Stimulated activated naive CD8-positive, alpha-beta T cell treated with anti-CD3 and anti-CD28 coated beads, Interleukin-15, Interleukin-2, amounts not matched to agents 100 ng/mL and 50 ng/mL, for 24 hours (primary cell): ENCODE measurements around the gene TBC1D22A.

ENCODE experiments used
- H3K27ac Mint-ChIP-seq: one replicate; pipeline ENCODE4 v1.8.0; 2021; ENCODE audit warnings: mild to moderate bottlenecking, mixed read lengths
- H3K27me3 Mint-ChIP-seq: one replicate; pipeline ENCODE4 v1.8.0; 2021; ENCODE audit warnings: mixed read lengths
- H3K36me3 Mint-ChIP-seq: one replicate; pipeline ENCODE4 v1.8.0; 2021; ENCODE audit warnings: low read depth, mixed read lengths
- H3K4me1 Mint-ChIP-seq: one replicate; pipeline ENCODE4 v1.8.0; 2021; ENCODE audit warnings: low read depth, mixed read lengths
- H3K4me3 Mint-ChIP-seq: one replicate; pipeline ENCODE4 v1.8.0; 2021; ENCODE audit warnings: mild to moderate bottlenecking, mixed read lengths
- H3K9me3 Mint-ChIP-seq: one replicate; pipeline ENCODE4 v1.8.0; 2021; ENCODE audit warnings: mixed read lengths

The TBC1D22A gene

DNA sequence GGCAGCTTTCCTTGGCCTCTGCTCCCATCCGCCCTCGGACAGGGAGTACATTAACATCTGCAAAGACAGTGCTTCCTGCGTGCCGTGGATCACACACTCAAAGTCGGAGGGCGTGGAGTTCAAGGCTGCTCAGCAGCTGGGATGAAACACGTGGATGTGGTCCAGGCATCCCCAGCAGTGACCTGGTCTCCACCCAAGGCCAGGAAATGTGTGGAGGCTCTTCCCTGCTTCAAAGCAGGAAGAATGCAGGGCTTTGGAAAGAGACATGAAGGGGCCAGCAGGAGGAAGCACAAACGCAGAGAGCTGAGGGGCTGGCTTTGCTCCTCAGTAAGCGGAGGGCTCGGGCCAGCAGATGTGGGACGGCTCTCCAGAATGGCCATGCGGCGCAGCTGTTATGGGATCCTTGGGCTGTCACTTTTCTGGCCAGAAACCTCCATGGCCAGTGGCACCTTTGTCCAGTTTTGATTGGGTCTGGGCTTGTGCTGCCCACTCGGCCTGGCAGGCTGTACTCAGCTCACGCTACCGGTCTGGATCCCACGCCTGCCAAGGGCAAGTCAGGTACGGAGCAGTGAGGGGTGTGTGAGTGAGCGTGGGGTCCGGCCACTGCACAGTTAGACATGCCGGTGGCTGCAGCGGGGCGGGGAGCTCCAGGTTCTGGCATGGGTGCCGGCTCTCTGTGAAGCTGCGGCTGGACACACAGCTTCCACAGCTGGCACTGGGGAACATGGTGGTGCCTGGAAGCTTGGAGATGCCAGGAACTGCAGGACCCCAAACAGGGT lies 438.0 kb downstream of the TBC1D22A start:
- Mint-ChIP-seq H3K36me3 (no peaks in the 10 kb centered on the region), H3K27ac (no peak overlapping the region), H3K4me3 (no peak overlapping the region), H3K27me3 (no peaks in the 10 kb centered on the region), H3K9me3 (no peaks in the 10 kb centered on the region), H3K4me1 (no peaks in the 10 kb centered on the region)

DNA sequence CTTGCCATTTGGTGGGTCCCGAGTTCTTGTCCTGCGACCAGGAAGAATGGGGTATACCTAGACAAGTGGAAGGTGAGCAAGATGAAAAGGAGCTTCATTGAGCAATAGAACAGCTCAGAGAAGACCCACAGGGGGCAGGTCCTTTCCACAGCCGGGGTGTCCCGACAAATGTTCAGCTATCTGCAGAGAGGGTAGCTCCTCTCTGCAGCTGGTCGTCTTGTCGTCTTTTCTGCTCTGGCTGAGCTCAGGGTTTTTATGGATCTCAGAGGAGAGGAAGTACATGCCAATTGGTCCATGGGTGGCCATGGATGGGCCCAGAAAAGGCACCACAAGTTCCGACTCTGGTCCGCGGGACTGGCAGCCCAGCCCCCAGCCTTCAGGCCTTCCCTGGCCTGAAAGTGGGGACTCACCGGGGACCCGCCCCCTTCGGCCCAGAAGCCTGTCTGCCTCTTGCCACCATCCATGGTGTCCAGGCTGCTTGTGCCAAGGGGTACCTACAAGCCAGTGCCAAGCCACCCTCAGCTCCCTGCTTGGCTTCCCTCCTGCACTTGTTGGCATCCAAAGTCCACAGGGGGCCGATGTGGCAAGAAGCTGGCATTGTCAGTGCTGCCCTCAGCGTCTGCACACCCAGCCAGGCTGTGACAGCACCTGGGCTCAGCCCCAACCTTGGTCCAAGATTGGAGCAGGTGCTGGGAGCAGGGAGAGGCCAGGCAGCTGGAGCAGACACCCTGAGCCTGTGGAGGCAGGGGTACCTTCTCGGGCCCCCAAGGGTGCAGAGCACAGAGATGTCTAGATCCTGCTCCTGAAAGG lies 438.9 kb downstream of the TBC1D22A start:
- Mint-ChIP-seq H3K27me3 (no peaks in the 10 kb centered on the region), H3K4me3 (no peak overlapping the region), H3K9me3 (no peaks in the 10 kb centered on the region), H3K4me1 (no peaks in the 10 kb centered on the region), H3K36me3 (no peaks in the 10 kb centered on the region), H3K27ac (no peak overlapping the region)

- Mint-ChIP-seq H3K36me3 (no peaks in the 10 kb centered on the region), H3K27ac (no peak overlapping the region), H3K4me3 (no peak overlapping the region), H3K27me3 (no peaks in the 10 kb centered on the region), H3K4me1 (no peaks in the 10 kb centered on the region), H3K9me3 (no peaks in the 10 kb centered on the region)
Observed at GRCh38 chr22:47201996-47202818, 439.8 kb downstream of the TBC1D22A start.

DNA sequence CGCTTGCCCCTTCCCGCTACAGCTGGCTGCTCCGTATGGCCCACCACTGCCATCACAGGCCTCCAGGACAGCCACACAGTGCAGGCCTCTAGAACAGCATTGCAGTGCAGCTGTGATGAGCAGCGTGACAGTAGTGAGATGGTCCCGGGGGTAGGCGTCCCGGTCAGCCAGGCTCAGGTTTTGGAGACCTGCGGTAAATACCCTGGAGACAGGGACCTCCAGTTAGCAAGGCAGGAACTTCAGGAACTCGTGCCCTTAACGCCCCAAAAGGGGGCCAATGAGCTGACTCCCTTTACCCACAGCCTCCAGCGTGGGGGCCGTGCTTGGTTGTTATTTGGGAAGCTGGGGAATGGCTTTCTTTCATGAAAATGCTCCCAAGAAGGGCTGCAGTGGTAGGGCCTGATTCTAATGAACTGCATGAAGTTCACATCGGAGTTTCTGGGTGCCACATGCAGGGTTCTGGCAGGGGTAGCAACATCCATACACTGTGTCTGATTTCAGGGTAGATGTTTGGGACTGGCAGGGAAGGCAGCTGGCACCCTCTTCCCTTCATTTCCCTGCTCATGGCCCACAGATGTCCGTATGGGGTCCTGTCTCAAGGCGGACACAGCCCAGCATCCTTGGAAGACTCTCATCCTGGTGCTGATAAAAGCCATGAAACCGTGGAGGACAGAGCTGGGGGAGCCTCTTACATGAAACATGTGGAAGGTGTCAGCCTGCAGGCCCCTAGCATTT lies 440.5 kb downstream of the TBC1D22A start:
- H3K9me3 Mint-ChIP-seq, result no peaks in the 10 kb centered on the region
- no peaks in the 10 kb centered on the region for H3K4me1 Mint-ChIP-seq
- no peaks in the 10 kb centered on the region for H3K27me3 Mint-ChIP-seq
- no peaks in the 10 kb centered on the region for H3K36me3 Mint-ChIP-seq
- H3K27ac Mint-ChIP-seq, result no peak overlapping the region
- H3K4me3 Mint-ChIP-seq, result no peak overlapping the region

DNA sequence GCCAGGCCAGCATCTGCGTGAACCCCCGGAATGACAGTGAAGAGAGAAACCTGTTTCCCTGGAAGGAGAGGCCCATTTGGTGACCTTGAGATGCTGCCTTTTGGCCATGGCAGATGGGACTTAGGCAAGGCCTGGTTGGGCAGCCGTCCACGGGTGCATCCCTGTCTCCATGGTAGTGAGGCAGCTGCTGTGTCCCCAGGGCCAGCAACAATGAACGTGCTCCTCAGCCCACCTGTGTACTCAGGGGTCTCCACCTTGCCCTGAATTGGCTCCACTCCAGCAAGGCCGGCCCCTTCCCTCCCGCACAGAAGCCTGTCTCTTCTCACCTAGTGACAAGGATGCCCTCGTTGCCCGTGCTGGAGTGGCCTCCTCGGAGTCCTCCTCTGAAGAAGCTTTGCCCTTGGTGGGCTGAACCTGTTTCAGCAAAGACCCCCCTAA lies 441.1 kb downstream of the TBC1D22A start:
- no peaks in the 10 kb centered on the region for H3K9me3 Mint-ChIP-seq
- H3K36me3 Mint-ChIP-seq, result no peaks in the 10 kb centered on the region
- no peaks in the 10 kb centered on the region for H3K4me1 Mint-ChIP-seq
- no peaks in the 10 kb centered on the region for H3K27me3 Mint-ChIP-seq
- no peak overlapping the region for H3K27ac Mint-ChIP-seq
- H3K4me3 Mint-ChIP-seq, result no peak overlapping the region

DNA sequence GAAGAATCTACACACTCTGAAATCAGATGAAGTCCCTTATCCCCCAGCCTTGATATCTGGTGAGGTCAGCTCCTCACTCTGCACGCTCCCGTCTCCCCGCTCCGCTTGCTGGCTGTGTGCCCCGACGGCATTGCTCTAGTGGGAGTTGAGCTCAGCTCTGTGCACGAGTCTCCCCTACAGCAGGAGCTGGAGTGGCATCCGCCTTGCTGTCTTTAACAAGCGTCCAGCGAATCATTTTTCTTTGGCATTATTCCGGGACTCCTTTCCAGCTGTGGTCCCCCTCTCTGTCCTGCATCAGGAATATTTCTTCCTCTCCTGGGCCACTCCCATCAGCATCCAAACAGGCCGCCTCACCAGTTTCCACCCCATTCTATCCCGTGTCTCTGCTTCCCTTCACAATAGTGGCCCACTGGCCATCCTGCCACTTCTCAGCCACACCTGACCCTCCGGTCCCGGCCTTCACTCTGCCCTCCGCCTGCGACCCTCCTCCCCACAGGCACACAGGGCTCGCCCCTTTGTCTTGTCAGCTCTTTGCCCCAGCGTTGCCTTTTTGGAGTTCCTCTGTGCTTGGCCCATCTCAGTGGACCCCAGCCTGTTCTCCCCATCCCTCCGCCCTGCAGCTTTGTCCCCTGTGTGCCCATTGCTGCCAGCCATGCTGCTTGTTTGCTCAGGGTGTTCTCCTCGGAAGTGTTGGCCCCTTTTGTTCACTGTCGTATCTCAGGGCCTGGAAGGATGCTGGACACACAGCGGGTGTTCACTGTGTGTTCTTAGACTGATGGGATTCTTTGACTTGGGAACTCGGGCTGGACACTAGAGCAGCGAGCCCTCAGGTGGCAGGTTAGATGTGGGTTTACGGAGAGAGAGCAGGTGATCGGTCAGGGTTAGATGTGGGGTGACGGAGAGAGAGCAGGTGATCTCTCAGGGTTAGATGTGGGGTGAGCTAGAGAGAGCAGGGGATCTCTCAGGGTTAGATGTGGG lies 441.8 kb downstream of the TBC1D22A start:
- H3K4me3 Mint-ChIP-seq, result no peak overlapping the region

DNA sequence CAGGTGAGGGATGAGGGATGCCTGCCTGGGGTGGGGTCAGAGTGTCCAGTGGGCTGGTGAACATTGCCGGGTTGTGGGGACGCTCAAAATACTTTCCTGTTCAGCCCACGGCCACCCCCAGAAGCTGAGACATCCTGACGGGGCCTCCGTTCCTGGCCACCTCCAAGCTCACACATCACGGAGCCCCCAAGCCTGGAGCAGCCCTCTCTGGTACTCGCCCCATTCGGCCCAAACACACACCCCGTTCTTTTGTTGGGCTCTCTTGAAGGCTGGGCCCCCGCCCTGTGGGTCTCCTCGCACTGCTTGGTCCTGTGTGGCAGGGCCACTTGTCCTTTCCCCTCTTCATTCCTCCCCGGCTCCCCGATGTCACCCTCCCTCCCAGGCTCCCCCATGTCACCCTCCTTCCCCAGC lies 442.6 kb downstream of the TBC1D22A start:
- H3K4me1 Mint-ChIP-seq, result no peaks in the 10 kb centered on the region
- no peaks in the 10 kb centered on the region for H3K9me3 Mint-ChIP-seq
- no peaks in the 10 kb centered on the region for H3K36me3 Mint-ChIP-seq
- H3K27me3 Mint-ChIP-seq, result no peaks in the 10 kb centered on the region
- no peak overlapping the region for H3K4me3 Mint-ChIP-seq
- no peak overlapping the region for H3K27ac Mint-ChIP-seq

More for the DNA sequence above, 441.8 kb downstream of the TBC1D22A start:
- H3K27me3 Mint-ChIP-seq, result no peaks in the 10 kb centered on the region
- H3K27ac Mint-ChIP-seq, result no peak overlapping the region
- H3K36me3 Mint-ChIP-seq, result no peaks in the 10 kb centered on the region
- no peaks in the 10 kb centered on the region for H3K9me3 Mint-ChIP-seq
- H3K4me1 Mint-ChIP-seq, result no peaks in the 10 kb centered on the region

DNA sequence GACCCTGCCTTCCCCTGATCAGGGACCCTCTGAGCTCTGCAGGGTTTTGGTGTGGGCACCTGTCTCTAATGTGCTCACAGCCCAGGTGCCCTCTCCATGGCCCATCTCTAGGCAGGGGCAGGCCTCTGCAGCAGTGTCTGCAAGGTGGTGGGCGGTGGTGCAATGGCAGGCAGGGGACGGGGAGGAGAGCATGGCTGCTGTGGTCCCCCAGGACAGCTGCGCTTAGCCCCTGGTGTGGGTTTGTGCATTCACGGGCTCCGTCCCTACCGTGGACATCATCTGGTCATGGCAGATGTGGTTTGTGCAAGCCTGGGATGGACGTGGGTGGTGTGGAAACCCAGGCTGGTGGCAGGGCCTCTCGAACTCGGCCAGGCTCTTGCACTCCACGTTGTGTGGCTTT lies 443.1 kb downstream of the TBC1D22A start:
- Mint-ChIP-seq H3K27ac (no peak overlapping the region), H3K9me3 (no peaks in the 10 kb centered on the region), H3K27me3 (no peaks in the 10 kb centered on the region), H3K4me1 (no peaks in the 10 kb centered on the region), H3K36me3 (no peaks in the 10 kb centered on the region), H3K4me3 (no peak overlapping the region)

DNA sequence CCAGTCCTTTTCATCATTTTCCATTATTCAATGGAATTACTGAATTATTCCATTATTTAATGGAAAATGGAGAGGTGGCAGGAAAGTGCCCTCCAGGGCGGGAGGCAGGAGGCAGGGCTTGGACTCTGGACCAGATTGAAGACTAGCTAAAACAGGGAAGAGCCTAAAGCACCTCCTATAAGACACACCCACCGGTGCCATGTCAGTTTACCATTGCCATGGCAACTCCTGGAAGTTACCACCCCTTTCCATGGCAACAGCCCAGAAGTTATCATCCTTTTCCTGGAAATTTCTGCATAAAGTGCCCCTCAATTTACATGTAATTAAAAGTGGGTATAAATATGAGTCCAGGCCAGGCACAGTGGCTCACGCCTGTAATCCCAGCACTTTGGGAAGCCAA lies 443.7 kb downstream of the TBC1D22A start:
- H3K9me3 Mint-ChIP-seq, result no peaks in the 10 kb centered on the region
- H3K27me3 Mint-ChIP-seq, result no peaks in the 10 kb centered on the region
- no peaks in the 10 kb centered on the region for H3K4me1 Mint-ChIP-seq
- no peak overlapping the region for H3K27ac Mint-ChIP-seq
- no peak overlapping the region for H3K4me3 Mint-ChIP-seq
- H3K36me3 Mint-ChIP-seq, result no peaks in the 10 kb centered on the region

- Mint-ChIP-seq H3K9me3 (no peaks in the 10 kb centered on the region), H3K4me1 (no peaks in the 10 kb centered on the region), H3K36me3 (no peaks in the 10 kb centered on the region), H3K27ac (no peak overlapping the region), H3K4me3 (no peak overlapping the region), H3K27me3 (no peaks in the 10 kb centered on the region)
Observed at GRCh38 chr22:47206666-47207218, 444.3 kb downstream of the TBC1D22A start.

GRCh38 chr22:47207387-47207786 lies 444.9 kb downstream of the TBC1D22A start:
- Mint-ChIP-seq H3K27ac (no peak overlapping the region), H3K4me3 (no peak overlapping the region), H3K36me3 (no peaks in the 10 kb centered on the region), H3K4me1 (no peaks in the 10 kb centered on the region), H3K27me3 (no peaks in the 10 kb centered on the region), H3K9me3 (no peaks in the 10 kb centered on the region)

DNA sequence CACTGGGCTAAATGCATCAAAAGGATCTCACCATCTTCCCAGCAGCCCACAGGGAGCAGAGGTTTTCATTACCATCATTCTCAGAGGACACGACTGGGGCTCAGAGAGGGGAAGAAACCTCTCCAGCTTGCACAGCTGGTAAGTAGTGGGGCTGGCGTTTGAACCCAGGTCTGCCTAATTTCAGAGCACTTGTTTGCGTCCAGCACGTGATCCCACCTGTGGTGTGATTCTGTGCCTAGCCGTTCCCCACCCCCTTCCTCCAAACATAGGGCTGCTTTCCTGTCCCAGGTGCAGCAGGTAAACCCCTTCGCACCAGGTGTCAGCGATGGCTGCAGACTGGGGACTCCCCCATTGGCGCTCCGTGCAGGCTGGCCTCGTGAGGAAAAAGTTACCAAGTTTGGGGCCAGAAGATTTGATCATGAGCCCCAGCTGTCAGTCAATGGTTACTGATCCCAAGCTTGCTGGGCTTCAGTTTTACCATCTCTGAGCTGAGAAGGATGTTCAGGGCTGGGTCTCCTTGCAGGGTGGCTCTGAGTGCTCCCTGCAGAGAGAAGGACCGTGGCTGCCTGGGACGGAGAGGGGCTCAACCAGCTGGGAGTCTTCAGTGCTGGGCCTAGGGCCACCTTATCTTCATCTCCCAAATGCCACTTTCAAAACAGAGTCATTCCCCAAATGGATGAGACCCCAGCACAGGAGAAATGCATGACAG lies 445.6 kb downstream of the TBC1D22A start:
- H3K27me3 Mint-ChIP-seq, result no peaks in the 10 kb centered on the region
- H3K9me3 Mint-ChIP-seq, result no peaks in the 10 kb centered on the region
- no peaks in the 10 kb centered on the region for H3K4me1 Mint-ChIP-seq
- no peaks in the 10 kb centered on the region for H3K36me3 Mint-ChIP-seq
- no peak overlapping the region for H3K4me3 Mint-ChIP-seq
- H3K27ac Mint-ChIP-seq, result no peak overlapping the region

DNA sequence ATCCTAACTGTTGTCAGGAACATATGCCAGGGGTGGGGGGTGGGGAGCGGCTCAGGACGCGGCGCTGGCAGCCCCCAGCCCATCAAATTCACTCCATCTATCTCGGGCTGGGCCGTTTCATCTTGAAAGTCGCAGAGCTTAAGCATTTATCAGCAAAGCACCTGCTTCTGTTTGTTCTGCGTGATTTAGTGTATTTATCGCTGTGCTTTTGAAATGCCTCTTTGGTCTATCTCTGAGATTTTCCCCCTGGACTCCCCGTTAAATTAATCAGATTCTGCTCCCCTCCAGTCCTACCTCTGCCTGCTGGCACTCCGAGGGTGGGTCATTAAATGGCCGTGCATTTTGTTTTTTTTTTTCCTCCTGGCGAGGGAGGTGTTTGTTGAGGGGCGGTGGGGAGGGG lies 446.2 kb downstream of the TBC1D22A start:
- Mint-ChIP-seq H3K27me3 (no peaks in the 10 kb centered on the region), H3K4me3 (no peak overlapping the region), H3K36me3 (no peaks in the 10 kb centered on the region), H3K27ac (no peak overlapping the region), H3K4me1 (no peaks in the 10 kb centered on the region), H3K9me3 (no peaks in the 10 kb centered on the region)
